K562 (cell line): Measurements from ENCODE around the gene ADIPOR1. TPM values are rescaled to one million over a fixed set of nuclear protein-coding genes. Genes with fewer than 3 reads are reported as not detected.

Experiments used
- CHCHD3 ChIP-seq: fragments of 250-450 bp; sonication (Bioruptor Pico); IDR thresholded peaks from 2 replicates; pipeline ENCODE4 v2.1.2; 2022; ENCODE audit warnings: mild to moderate bottlenecking
- HNRNPL ChIP-seq: fragments of 200-400 bp; formaldehyde crosslinking; IDR thresholded peaks from 2 replicates; pipeline ENCODE4 v1.6.1; 2017; ENCODE audit warnings: low read depth, mild to moderate bottlenecking, low read length
- JUND ChIP-seq, 2 experiments: IDR thresholded peaks; 2 replicates in 1 of 2; 3 replicates in 1 of 2; pipeline ENCODE4 v1.6.1; 2011; ENCODE audit warnings: borderline replicate concordance in 2 of 2, low read depth in 2 of 2, low read length in 2 of 2, improper control_type of control experiment in 1 of 2, missing biosample characterization in 1 of 2, missing genetic modification characterization in 1 of 2, missing genetic modification reagents in 1 of 2
- RBM25 ChIP-seq: fragments of 200-400 bp; formaldehyde crosslinking; IDR thresholded peaks from 2 replicates; pipeline ENCODE4 v1.6.1; 2018; ENCODE audit warnings: low read length, low read depth, moderate library complexity; ENCODE audit not compliant: severe bottlenecking
- SOX6 ChIP-seq: fragments of 450-650 bp; IDR thresholded peaks from 2 replicates; pipeline ENCODE4 v1.6.1; 2014; ENCODE audit warnings: mild to moderate bottlenecking
- ZBTB40 ChIP-seq, 2 experiments: fragments of 450-650 bp in 1 of 2; sonication (generic) in 1 of 2; formaldehyde crosslinking in 1 of 2; IDR thresholded peaks; 2 replicates each; pipeline versions ENCODE4 v1.7.1 to v1.9.0; 2016 to 2022; ENCODE audit warnings: inconsistent platforms in 1 of 2, mild to moderate bottlenecking in 1 of 2, missing genetic modification reagents in 1 of 2
- ZNF224 ChIP-seq: sonication (generic); formaldehyde crosslinking; IDR thresholded peaks from 2 replicates; pipeline ENCODE4 v1.8.0; 2022; ENCODE audit warnings: mild to moderate bottlenecking, missing genetic modification reagents
- ZNF512 ChIP-seq: IDR thresholded peaks from 2 replicates; pipeline ENCODE4 v1.6.1; 2016; ENCODE audit warnings: missing genetic modification characterization, missing compliant biosample characterization
- polyA plus RNA-seq, 8 experiments: library from polyadenylated mRNA; depleted of rRNA in 4 of 8; stranded (reverse) in 5 of 8; unstranded in 3 of 8; fragments of >200 nt; fragmentation: Nextera tagmentation in 2 of 8; fragmentation: Illumina TruSeq in 1 of 8; extraction: Ambion mirVana in 2 of 8; extraction: Trizol in 1 of 8; gene quantifications; 2 replicates each; pipeline versions ENCODE4 v1.2.1 to v1.2.3, GENCODE V29; 2011 to 2014; ENCODE audit warnings: inconsistent platforms in 1 of 8, missing spikeins in 1 of 8
- total RNA-seq, 7 experiments: library from RNA; depleted of rRNA in 6 of 7; stranded (reverse); fragments of >200 nt in 6 of 7; fragmentation: Illumina TruSeq in 2 of 7; extraction: Trizol in 2 of 7; gene quantifications; 2 replicates each; pipeline versions ENCODE4 v1.2.1 to v1.2.3, GENCODE V29; 2011 to 2021; ENCODE audit warnings: low replicate concordance in 1 of 7
- TF ChIP-seq, protein P1 (sequence below): fragments of 450-650 bp; formaldehyde crosslinking; IDR thresholded peaks from 2 replicates; pipeline ENCODE4 v1.4.0; 2020; ENCODE audit warnings: mild to moderate bottlenecking, moderate library complexity
- TF ChIP-seq, protein P2 (sequence below): fragments of 450-650 bp; IDR thresholded peaks from 2 replicates; pipeline ENCODE4 v1.6.1; 2017; ENCODE audit warnings: mild to moderate bottlenecking, moderate library complexity
- TF ChIP-seq, protein P3 (sequence below): sonication (generic); formaldehyde crosslinking; IDR thresholded peaks from 2 replicates; pipeline ENCODE4 v1.8.0; 2022; ENCODE audit warnings: missing genetic modification reagents, mild to moderate bottlenecking, borderline replicate concordance

Gene ADIPOR1
- total and polyA plus RNA-seq, 9 of the 15 experiments (the other 6 are each of a cell fraction or from before 2014, with no cell fraction given) = 29.0 to 217 (median 100) TPM

GRCh38 chr1:202981939-202982338 is 23.8 kb upstream of the ADIPOR1 start (continued):
- TF ChIP-seq, protein P1, sequence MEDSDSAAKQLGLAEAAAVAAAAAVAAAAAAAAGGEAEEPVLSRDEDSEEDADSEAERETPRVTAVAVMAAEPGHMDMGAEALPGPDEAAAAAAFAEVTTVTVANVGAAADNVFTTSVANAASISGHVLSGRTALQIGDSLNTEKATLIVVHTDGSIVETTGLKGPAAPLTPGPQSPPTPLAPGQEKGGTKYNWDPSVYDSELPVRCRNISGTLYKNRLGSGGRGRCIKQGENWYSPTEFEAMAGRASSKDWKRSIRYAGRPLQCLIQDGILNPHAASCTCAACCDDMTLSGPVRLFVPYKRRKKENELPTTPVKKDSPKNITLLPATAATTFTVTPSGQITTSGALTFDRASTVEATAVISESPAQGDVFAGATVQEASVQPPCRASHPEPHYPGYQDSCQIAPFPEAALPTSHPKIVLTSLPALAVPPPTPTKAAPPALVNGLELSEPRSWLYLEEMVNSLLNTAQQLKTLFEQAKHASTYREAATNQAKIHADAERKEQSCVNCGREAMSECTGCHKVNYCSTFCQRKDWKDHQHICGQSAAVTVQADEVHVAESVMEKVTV (CRISPR knock-in tag) = no peak
- no peak for TF ChIP-seq RBM25
- TF ChIP-seq ZNF224 (CRISPR knock-in tag) = no peak
- TF ChIP-seq SOX6 = peak; percentile 52; the same call in 1 of the 2 replicates
- peak; percentile 65 for TF ChIP-seq ZNF512 (tag)
- TF ChIP-seq CHCHD3 (CRISPR knock-in tag) = no peak
- TF ChIP-seq, protein P2, sequence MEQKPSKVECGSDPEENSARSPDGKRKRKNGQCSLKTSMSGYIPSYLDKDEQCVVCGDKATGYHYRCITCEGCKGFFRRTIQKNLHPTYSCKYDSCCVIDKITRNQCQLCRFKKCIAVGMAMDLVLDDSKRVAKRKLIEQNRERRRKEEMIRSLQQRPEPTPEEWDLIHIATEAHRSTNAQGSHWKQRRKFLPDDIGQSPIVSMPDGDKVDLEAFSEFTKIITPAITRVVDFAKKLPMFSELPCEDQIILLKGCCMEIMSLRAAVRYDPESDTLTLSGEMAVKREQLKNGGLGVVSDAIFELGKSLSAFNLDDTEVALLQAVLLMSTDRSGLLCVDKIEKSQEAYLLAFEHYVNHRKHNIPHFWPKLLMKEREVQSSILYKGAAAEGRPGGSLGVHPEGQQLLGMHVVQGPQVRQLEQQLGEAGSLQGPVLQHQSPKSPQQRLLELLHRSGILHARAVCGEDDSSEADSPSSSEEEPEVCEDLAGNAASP = no peak
- 0 out of 2 replicates have a peak, but pooled peaks have one; percentile 27 for TF ChIP-seq ZBTB40 (IDR thresholded peaks at IDR 0.05)
- TF ChIP-seq ZBTB40 (CRISPR knock-in tag; IDR thresholded peaks at IDR 0.05) = no peak
- no peak for TF ChIP-seq JUND (IDR thresholded peaks at IDR 0.05; ENCODE audit: borderline replicate concordance, low read depth, low read length)
- no peak; the same call in 2 of the 3 replicates for TF ChIP-seq JUND (tag; IDR thresholded peaks at IDR 0.05; ENCODE audit: borderline replicate concordance, low read depth, low read length)
- TF ChIP-seq HNRNPL = no peak
- TF ChIP-seq, protein P3, sequence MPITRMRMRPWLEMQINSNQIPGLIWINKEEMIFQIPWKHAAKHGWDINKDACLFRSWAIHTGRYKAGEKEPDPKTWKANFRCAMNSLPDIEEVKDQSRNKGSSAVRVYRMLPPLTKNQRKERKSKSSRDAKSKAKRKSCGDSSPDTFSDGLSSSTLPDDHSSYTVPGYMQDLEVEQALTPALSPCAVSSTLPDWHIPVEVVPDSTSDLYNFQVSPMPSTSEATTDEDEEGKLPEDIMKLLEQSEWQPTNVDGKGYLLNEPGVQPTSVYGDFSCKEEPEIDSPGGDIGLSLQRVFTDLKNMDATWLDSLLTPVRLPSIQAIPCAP = no peak
